ENCODE data around the gene TMEM88. TPM values are rescaled to one million over a fixed set of nuclear protein-coding genes. Genes with fewer than 3 reads are reported as not detected.

TMEM88 gene
- total and polyA plus RNA-seq, 4 donors = 0.65 to 4.6 (median 3.7) TPM

DNA sequence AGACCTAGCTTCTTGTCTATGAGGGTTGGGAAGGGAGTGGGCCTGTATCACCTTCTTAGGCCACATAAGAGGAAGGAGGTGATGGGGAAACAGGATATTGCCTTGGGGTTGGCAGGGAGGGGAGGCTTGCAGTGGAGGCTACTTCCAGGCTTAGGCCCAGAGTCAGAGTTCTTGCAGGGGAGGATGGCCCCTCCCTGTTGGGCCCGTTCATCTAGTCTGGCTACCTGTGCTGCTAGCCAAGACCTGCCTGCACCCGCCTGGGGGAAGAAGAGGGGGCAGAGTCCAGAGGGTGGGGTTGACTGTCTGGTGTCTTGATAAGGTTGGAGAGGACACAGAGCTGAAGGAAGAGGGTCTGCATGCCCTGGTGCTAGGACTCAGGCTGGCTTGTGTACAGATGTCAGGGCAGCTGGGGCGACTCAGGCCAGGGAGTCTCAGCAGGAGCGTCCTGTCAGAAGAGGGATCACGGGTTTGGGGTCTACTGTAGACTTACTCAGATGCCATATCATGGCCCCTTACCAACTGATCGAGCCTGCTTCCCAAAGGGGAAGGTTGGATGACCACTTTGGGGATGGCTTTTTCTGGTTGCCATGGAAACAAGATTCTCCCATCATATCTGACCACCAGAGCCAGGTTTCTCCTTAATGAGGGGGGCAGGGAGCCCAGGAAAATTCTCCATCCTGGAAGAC lies 15.5 kb upstream of the TMEM88 start:
- H3K4me1 ChIP-seq (ENCODE audit: control insufficient read depth in 4 of 4, insufficient read depth in 4 of 4, low read length in 3 of 4) = peaks cover 3 to 63% (median 42%) of the 10 kb centered on the region in 4 donors
- no peaks in the 10 kb centered on the region for H3K9me3 ChIP-seq (ENCODE audit: control insufficient read depth in 4 of 4, low read length in 3 of 4)
- no peak overlapping the region for H3K4me3 ChIP-seq (ENCODE audit: low read depth in 1 of 3, low read length in 3 of 3)
- DNase-seq (ENCODE audit: low spot score) = no peak
- peak overlapping the region in 1 of 2 donors; percentile 37 for H3K9ac ChIP-seq (ENCODE audit: low read depth in 1 of 2, low read length in 2 of 2)
- peak overlapping the region; percentile 77 to 99 for H3K27ac ChIP-seq (ENCODE audit: low read depth in 1 of 2, low read length in 2 of 2)
- no peaks in the 10 kb centered on the region for H3K27me3 ChIP-seq (ENCODE audit: control insufficient read depth in 4 of 4, insufficient read depth in 4 of 4, low read length in 3 of 4)
- TF ChIP-seq FOXA1 (IDR thresholded peaks at IDR 0.05) (no peak), NR2F2 (IDR thresholded peaks at IDR 0.05) (no peak), RXRA (IDR thresholded peaks at IDR 0.05) (no peak), GABPA (IDR thresholded peaks at IDR 0.05 in 1 of 2, conservative IDR thresholded peaks at IDR 0.05 in 1 of 2) (no peak), YY1 (IDR thresholded peaks at IDR 0.05) (no peak)
- 64% methylated on average over 6 of the region's 6 CpGs for WGBS
- H3K36me3 ChIP-seq (ENCODE audit: control insufficient read depth in 4 of 4, insufficient read depth in 3 of 4, low read depth in 1 of 4, low read length in 3 of 4) = no peaks in the 10 kb centered on the region

DNA sequence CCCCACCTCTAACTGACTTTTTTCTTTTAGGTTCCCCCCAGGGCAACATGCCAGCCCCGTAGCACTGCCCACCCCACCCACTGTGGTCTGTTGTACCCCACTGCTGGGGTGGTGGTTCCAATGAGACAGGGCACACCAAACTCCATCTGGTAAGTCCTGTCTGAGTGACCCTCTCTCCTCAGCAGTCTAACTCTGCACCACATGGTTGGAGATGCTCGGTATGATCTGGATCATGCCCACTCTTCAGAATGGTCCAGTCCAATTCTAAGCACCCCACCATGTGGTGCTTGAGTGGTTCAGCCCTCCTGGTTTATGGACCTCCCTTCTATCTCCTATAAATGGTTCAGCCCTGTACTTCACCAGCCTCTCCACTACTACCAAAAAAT lies 15.0 kb upstream of the TMEM88 start:
- TF ChIP-seq SP1 (IDR thresholded peaks at IDR 0.05) = no peak
- TF ChIP-seq RXRA (IDR thresholded peaks at IDR 0.05) = no peak
- DNase-seq (ENCODE audit: low spot score) = no peak
- peaks cover 3 to 62% (median 40%) of the 10 kb centered on the region in 4 donors for H3K4me1 ChIP-seq (ENCODE audit: control insufficient read depth in 4 of 4, insufficient read depth in 4 of 4, low read length in 3 of 4)
- peak overlapping the region; percentile 77 to 99 for H3K27ac ChIP-seq (ENCODE audit: low read depth in 1 of 2, low read length in 2 of 2)
- peak overlapping the region in 1 of 2 donors; percentile 34 for H3K9ac ChIP-seq (ENCODE audit: low read depth in 1 of 2, low read length in 2 of 2)
- H3K36me3 ChIP-seq (ENCODE audit: control insufficient read depth in 4 of 4, insufficient read depth in 3 of 4, low read depth in 1 of 4, low read length in 3 of 4) = no peaks in the 10 kb centered on the region
- no peaks in the 10 kb centered on the region for H3K9me3 ChIP-seq (ENCODE audit: control insufficient read depth in 4 of 4, low read length in 3 of 4)
- H3K27me3 ChIP-seq (ENCODE audit: control insufficient read depth in 4 of 4, insufficient read depth in 4 of 4, low read length in 3 of 4) = no peaks in the 10 kb centered on the region
- WGBS = 73% methylated on average over 2 of the region's 2 CpGs
- no peak overlapping the region for H3K4me3 ChIP-seq (ENCODE audit: low read depth in 1 of 3, low read length in 3 of 3)

DNA sequence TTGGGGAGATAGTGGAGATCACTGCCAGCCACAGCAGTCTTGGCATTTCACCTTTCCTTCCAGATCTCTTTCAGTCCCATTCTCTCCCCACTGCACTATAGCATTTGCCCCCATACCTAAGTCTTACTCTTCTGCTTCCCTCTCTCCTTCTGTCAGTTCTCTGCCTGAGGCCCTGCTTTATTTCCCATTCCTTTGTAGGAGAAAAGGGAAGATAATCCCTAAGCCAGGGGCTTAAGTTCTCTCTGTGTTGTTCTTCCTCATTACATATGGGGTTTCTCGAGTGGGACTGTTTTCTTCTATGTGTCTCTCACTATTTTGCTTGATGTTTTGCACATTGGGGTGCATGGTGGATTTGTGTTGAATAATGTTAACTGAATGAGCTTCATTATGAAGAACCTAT lies 14.4 kb upstream of the TMEM88 start:
- H3K4me3 ChIP-seq (ENCODE audit: low read depth in 1 of 3, low read length in 3 of 3) = no peak overlapping the region
- TF ChIP-seq, protein P1, sequence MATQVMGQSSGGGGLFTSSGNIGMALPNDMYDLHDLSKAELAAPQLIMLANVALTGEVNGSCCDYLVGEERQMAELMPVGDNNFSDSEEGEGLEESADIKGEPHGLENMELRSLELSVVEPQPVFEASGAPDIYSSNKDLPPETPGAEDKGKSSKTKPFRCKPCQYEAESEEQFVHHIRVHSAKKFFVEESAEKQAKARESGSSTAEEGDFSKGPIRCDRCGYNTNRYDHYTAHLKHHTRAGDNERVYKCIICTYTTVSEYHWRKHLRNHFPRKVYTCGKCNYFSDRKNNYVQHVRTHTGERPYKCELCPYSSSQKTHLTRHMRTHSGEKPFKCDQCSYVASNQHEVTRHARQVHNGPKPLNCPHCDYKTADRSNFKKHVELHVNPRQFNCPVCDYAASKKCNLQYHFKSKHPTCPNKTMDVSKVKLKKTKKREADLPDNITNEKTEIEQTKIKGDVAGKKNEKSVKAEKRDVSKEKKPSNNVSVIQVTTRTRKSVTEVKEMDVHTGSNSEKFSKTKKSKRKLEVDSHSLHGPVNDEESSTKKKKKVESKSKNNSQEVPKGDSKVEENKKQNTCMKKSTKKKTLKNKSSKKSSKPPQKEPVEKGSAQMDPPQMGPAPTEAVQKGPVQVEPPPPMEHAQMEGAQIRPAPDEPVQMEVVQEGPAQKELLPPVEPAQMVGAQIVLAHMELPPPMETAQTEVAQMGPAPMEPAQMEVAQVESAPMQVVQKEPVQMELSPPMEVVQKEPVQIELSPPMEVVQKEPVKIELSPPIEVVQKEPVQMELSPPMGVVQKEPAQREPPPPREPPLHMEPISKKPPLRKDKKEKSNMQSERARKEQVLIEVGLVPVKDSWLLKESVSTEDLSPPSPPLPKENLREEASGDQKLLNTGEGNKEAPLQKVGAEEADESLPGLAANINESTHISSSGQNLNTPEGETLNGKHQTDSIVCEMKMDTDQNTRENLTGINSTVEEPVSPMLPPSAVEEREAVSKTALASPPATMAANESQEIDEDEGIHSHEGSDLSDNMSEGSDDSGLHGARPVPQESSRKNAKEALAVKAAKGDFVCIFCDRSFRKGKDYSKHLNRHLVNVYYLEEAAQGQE (IDR thresholded peaks at IDR 0.05) = no peak
- no peak for TF ChIP-seq FOXA2 (IDR thresholded peaks at IDR 0.05)
- TF ChIP-seq JUND (IDR thresholded peaks at IDR 0.05) = no peak
- DNase-seq (ENCODE audit: low spot score) = no peak
- H3K9me3 ChIP-seq (ENCODE audit: control insufficient read depth in 4 of 4, low read length in 3 of 4) = no peaks in the 10 kb centered on the region
- H3K4me1 ChIP-seq (ENCODE audit: control insufficient read depth in 4 of 4, insufficient read depth in 4 of 4, low read length in 3 of 4) = peaks cover 2 to 63% (median 42%) of the 10 kb centered on the region in 4 donors
- no peaks in the 10 kb centered on the region for H3K27me3 ChIP-seq (ENCODE audit: control insufficient read depth in 4 of 4, insufficient read depth in 4 of 4, low read length in 3 of 4)
- WGBS = 66% methylated on average over 1 of the region's 1 CpG
- H3K36me3 ChIP-seq (ENCODE audit: control insufficient read depth in 4 of 4, insufficient read depth in 3 of 4, low read depth in 1 of 4, low read length in 3 of 4) = no peaks in the 10 kb centered on the region
- H3K9ac ChIP-seq (ENCODE audit: low read depth in 1 of 2, low read length in 2 of 2) = no peak overlapping the region
- peak overlapping the region; percentile 99 to 100 for H3K27ac ChIP-seq (ENCODE audit: low read depth in 1 of 2, low read length in 2 of 2)

DNA sequence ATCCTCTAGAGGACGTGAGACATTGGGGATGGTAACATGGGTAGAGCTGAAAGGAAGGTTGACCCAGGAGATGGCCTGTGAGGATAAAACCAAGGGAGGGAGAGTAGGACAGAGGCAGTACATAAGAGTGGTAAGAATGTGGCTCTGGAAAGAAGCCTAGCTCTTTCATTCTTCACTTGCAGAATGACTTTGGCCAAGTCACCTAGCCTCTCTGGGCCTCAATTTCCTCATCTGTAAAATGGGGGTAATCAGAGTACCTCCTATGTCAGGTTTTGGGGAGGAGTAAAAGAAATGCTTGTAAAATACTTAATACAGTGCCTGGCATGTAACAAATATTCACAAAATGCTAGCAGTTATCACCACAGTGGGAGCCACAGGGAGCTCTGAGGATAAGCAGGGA lies 14.0 kb upstream of the TMEM88 start:
- TF ChIP-seq RXRA (IDR thresholded peaks at IDR 0.05) (no peak), SP1 (IDR thresholded peaks at IDR 0.05) (no peak), HNF4A (conservative IDR thresholded peaks at IDR 0.05) (no peak), FOXA2 (IDR thresholded peaks at IDR 0.05) (no peak), YY1 (IDR thresholded peaks at IDR 0.05) (no peak)
- TF ChIP-seq, protein P1 (IDR thresholded peaks at IDR 0.05) = no peak
- TF ChIP-seq, protein P2, sequence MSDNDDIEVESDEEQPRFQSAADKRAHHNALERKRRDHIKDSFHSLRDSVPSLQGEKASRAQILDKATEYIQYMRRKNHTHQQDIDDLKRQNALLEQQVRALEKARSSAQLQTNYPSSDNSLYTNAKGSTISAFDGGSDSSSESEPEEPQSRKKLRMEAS (IDR thresholded peaks at IDR 0.05) = no peak
- TF ChIP-seq, protein P3, sequence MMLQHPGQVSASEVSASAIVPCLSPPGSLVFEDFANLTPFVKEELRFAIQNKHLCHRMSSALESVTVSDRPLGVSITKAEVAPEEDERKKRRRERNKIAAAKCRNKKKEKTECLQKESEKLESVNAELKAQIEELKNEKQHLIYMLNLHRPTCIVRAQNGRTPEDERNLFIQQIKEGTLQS (IDR thresholded peaks at IDR 0.05) = no peak
- Histone ChIP-seq H3K27me3 (ENCODE audit: control insufficient read depth in 4 of 4, insufficient read depth in 4 of 4, low read length in 3 of 4) (no peaks in the 10 kb centered on the region), H3K9ac (ENCODE audit: low read depth in 1 of 2, low read length in 2 of 2) (peak overlapping the region in 1 of 2 donors; percentile 9), H3K36me3 (ENCODE audit: control insufficient read depth in 4 of 4, insufficient read depth in 3 of 4, low read depth in 1 of 4, low read length in 3 of 4) (no peaks in the 10 kb centered on the region), H3K27ac (ENCODE audit: low read depth in 1 of 2, low read length in 2 of 2) (peak overlapping the region; percentile 99 to 100), H3K4me1 (ENCODE audit: control insufficient read depth in 4 of 4, insufficient read depth in 4 of 4, low read length in 3 of 4) (peaks cover 2 to 64% (median 45%) of the 10 kb centered on the region in 4 donors), H3K4me3 (ENCODE audit: low read depth in 1 of 3, low read length in 3 of 3) (peak overlapping the region in 1 of 3 donors; percentile 66), H3K9me3 (ENCODE audit: control insufficient read depth in 4 of 4, low read length in 3 of 4) (no peaks in the 10 kb centered on the region)
- DNase-seq (ENCODE audit: low spot score) = no peak
- WGBS = 74% methylated on average over 1 of the region's 1 CpG

Measured in liver (tissue), 9 donors.